ENCODE measurements around the gene DEPP1. TPM values are rescaled to one million over a fixed set of nuclear protein-coding genes. Genes with fewer than 3 reads are reported as not detected.
A peak's percentile ranks its signal among the peaks of the same experiment; 100 is the strongest.

DEPP1 gene
- total RNA-seq, 1 donor from 2014 or later, result 25.7 TPM

DNA sequence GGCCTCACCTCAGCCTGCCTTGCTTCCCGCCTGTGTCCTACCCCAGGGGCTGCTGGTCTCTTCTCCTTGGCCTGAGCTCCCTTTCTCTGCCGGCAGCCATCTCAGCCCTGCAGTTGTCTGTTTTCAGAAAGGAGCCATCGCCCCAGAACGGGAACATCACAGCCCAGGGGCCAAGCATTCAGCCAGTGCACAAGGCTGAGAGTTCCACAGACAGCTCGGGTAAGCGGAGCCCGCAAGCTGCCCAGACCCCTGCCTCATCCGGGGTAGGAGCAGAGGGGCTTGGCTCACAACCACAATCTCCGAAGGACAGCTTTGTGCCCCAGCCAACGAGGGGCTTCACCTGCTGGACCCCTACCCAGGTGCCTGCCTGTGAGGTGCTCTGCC, 5.3 kb upstream of the DEPP1 start:
- Mint-ChIP-seq H3K4me3 (no peak overlapping the region), H3K27me3 (no peaks in the 10 kb centered on the region), H3K36me3 (peaks cover 6% of the 10 kb centered on the region), H3K27ac (no peak overlapping the region), H3K9me3 (no peaks in the 10 kb centered on the region), H3K4me1 (ENCODE audit: unreplicated experiment) (peaks cover 26% of the 10 kb centered on the region)
- TF ChIP-seq, protein P1, sequence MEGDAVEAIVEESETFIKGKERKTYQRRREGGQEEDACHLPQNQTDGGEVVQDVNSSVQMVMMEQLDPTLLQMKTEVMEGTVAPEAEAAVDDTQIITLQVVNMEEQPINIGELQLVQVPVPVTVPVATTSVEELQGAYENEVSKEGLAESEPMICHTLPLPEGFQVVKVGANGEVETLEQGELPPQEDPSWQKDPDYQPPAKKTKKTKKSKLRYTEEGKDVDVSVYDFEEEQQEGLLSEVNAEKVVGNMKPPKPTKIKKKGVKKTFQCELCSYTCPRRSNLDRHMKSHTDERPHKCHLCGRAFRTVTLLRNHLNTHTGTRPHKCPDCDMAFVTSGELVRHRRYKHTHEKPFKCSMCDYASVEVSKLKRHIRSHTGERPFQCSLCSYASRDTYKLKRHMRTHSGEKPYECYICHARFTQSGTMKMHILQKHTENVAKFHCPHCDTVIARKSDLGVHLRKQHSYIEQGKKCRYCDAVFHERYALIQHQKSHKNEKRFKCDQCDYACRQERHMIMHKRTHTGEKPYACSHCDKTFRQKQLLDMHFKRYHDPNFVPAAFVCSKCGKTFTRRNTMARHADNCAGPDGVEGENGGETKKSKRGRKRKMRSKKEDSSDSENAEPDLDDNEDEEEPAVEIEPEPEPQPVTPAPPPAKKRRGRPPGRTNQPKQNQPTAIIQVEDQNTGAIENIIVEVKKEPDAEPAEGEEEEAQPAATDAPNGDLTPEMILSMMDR (conservative IDR thresholded peaks at IDR 0.05), result no peak
- no peak for DNase-seq (ENCODE audit: extremely low spot score, unreplicated experiment)

DNA sequence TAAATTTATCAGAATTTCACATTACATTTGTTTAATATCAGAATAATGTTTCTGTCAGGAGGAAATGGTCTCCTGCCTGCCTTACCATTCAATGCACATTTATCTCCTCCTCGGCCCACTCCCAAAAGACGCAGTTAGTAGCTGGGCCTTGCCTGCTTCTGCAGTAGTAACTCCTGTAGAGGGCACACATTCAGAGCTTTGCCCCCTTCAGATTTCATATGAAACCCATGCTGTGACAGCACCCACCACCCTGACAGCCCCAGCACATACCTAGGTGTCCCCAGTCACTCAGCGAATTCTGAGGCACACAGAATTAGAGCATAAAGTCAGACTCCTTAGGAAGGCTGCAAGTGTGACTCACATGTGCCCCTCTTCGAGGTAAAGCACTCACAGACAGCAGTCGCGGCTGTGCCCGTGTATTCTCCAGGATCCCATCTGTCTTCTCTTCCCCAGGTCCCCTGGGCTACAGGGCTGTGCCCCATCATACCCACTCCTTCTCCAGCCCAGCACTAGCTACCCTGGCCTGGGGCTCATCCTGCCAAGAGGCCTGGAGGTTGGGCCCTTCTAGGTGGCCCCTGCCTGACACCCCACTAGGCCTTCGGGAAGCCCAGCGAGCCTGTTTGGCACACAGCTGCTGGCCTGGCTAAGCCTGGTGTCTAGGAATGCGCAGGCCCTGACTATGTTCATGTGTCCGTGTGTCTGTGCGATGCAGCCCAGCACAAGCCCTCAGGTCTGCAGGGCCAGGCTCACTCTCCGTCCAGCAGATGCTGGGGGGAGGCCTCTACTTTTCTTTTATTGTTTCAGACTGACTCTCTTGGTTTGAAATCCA, 4.7 kb upstream of the DEPP1 start:
- H3K27me3 Mint-ChIP-seq, result no peaks in the 10 kb centered on the region
- H3K4me1 Mint-ChIP-seq (ENCODE audit: unreplicated experiment), result peaks cover 32% of the 10 kb centered on the region
- H3K36me3 Mint-ChIP-seq, result peaks cover 1% of the 10 kb centered on the region
- H3K9me3 Mint-ChIP-seq, result no peaks in the 10 kb centered on the region
- TF ChIP-seq, protein P1 (conservative IDR thresholded peaks at IDR 0.05), result no peak
- no peak for DNase-seq (ENCODE audit: extremely low spot score, unreplicated experiment)
- no peak overlapping the region for H3K4me3 Mint-ChIP-seq
- H3K27ac Mint-ChIP-seq, result peak overlapping the region; percentile 63

DNA sequence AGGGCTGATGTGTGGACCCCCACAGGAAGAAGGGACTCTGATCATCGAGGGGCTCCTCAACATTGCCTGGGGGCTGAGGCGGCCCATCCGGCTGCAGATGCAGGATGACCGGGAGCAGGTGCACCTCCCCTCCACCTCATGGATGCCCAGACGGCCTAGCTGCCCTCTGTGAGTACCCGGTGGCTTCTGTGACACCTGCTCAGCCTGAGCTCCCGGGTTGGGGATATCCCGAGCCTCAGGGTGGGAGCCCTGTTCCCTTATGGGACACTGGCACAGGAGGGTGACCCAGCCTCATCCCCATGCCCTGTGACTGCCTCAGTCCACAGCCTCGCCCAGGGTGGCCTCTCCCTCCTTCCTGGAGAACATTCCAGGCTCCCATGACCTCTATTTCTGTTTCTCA, 3.9 kb upstream of the DEPP1 start:
- no peak overlapping the region for H3K27ac Mint-ChIP-seq
- H3K4me1 Mint-ChIP-seq (ENCODE audit: unreplicated experiment), result peaks cover 32% of the 10 kb centered on the region

DNA sequence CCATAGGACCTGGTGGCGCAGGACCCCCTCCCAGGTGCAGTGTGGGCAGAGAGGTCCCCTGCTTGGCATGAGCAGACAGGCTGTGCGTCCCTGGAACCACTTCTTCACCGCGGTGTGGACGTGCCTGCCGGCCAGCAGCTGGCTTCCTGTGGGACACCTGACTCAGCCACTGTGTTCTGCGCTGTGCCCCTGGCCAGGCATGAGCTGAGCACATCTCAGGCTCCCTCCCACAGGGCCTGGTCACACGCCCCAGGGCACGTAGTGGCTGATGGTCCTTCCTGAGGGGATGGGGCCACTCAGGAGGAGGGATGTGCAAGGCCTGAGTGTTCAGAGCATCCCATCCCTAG, 3.5 kb upstream of the DEPP1 start:
- Mint-ChIP-seq H3K27me3 (no peaks in the 10 kb centered on the region), H3K9me3 (no peaks in the 10 kb centered on the region), H3K4me3 (no peak overlapping the region), H3K27ac (no peak overlapping the region), H3K36me3 (peaks cover 1% of the 10 kb centered on the region), H3K4me1 (ENCODE audit: unreplicated experiment) (peaks cover 33% of the 10 kb centered on the region)
- no peak for DNase-seq (ENCODE audit: extremely low spot score, unreplicated experiment)
- TF ChIP-seq, protein P1 (conservative IDR thresholded peaks at IDR 0.05), result no peak

More for the DNA sequence above, 3.9 kb upstream of the DEPP1 start:
- no peak for DNase-seq (ENCODE audit: extremely low spot score, unreplicated experiment)
- Mint-ChIP-seq H3K4me3 (no peak overlapping the region), H3K27me3 (no peaks in the 10 kb centered on the region), H3K9me3 (no peaks in the 10 kb centered on the region), H3K36me3 (no peaks in the 10 kb centered on the region)
- TF ChIP-seq, protein P1 (conservative IDR thresholded peaks at IDR 0.05), result no peak

- Mint-ChIP-seq H3K36me3 (peaks cover 3% of the 10 kb centered on the region), H3K4me3 (peak overlapping the region; percentile 23), H3K9me3 (no peaks in the 10 kb centered on the region), H3K27ac (peak overlapping the region; percentile 99), H3K27me3 (no peaks in the 10 kb centered on the region), H3K4me1 (ENCODE audit: unreplicated experiment) (peaks cover 40% of the 10 kb centered on the region)
- TF ChIP-seq, protein P1 (conservative IDR thresholded peaks at IDR 0.05), result no peak
- no peak for DNase-seq (ENCODE audit: extremely low spot score, unreplicated experiment)
These were observed 2.8 kb upstream of the DEPP1 start for GRCh38 chr10:44981172-44982113.
